BLaER1 (cell line): ENCODE measurements around the gene PCK1.
"Not testable (repeated sequence)": the region's sequence is repeated elsewhere in the genome, so short reads cannot be mapped to it uniquely, and the experiment has no call there.

Experiments
- H3K27ac ChIP-seq: shearing (Covaris generic); formaldehyde crosslinking; 2 replicates; pipeline ENCODE4 v1.8.1; 2022
- H3K27me3 ChIP-seq: shearing (Covaris generic); formaldehyde crosslinking; 2 replicates; pipeline ENCODE4 v1.8.1; 2022
- H3K36me3 ChIP-seq: shearing (Covaris generic); formaldehyde crosslinking; 2 replicates; pipeline ENCODE4 v1.8.1; 2022
- H3K4me1 ChIP-seq: shearing (Covaris generic); formaldehyde crosslinking; 2 replicates; pipeline ENCODE4 v1.8.1; 2022
- H3K4me2 ChIP-seq: shearing (Covaris generic); formaldehyde crosslinking; 2 replicates; pipeline ENCODE4 v1.8.1; 2022
- H3K4me3 ChIP-seq: shearing (Covaris generic); formaldehyde crosslinking; 2 replicates; pipeline ENCODE4 v1.8.1; 2022
- H3K9ac ChIP-seq: shearing (Covaris generic); formaldehyde crosslinking; 2 replicates; pipeline ENCODE4 v1.8.1; 2022
- H3K9me3 ChIP-seq: shearing (Covaris generic); formaldehyde crosslinking; 2 replicates; pipeline ENCODE4 v1.8.1; 2022
- H4K20me1 ChIP-seq: shearing (Covaris generic); formaldehyde crosslinking; 2 replicates; pipeline ENCODE4 v1.8.1; 2022
- Cebpa-rat ChIP-seq: shearing (Covaris generic); IDR thresholded peaks from 2 replicates; pipeline ENCODE4 v1.8.1; 2022

The PCK1 gene

DNA sequence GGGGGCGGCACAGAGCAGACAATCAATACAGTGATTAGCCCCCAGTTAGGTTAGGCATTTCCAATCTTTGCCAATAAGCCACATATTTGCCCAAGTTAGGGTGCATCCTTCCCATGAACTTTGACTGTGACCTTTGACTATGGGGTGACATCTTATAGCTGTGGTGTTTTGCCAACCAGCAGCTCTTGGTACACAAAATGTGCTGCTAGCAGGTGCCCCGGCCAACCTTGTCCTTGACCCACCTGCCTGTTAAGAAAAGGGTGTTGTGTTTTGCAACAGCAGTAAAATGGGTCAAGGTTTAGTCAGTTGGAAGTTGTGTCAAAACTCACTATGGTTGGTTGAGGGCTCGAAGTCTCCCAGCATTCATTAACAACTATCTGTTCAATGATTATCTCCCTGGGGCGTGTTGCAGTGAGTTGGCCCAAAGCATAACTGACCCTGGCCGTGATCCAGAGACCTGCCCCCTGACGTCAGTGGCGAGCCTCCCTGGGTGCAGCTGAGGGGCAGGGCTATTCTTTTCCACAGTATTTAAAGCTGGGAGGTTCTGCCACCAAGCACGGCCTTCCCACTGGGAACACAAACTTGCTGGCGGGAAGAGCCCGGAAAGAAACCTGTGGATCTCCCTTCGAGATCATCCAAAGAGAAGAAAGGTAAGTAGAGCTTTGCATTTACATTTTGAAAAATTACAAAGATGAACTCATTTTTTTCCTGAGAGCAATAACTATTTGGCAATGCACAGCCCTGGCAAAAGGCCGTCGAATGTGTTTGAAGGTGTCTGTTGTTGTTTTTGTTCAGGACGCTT, at the start of gene PCK1:
Gene PCK1 (plus strand): TSS at position 557 of the 802 bp plus-strand sequence. CDS start 302 bp downstream, outside the sequence.
- Histone ChIP-seq H3K4me2 (peak within 1 kb of the TSS; percentile 54), H4K20me1 (no peaks in the 10 kb centered on the region), H3K9ac (no peak within 1 kb of the TSS), H3K4me3 (no peak within 1 kb of the TSS), H3K9me3 (no peaks in the 10 kb centered on the region), H3K27me3 (no peaks in the 10 kb centered on the region), H3K4me1 (peaks cover 36% of the 10 kb centered on the region), H3K36me3 (no peaks in the 10 kb centered on the region), H3K27ac (no peak within 1 kb of the TSS)
- no peak for TF ChIP-seq Cebpa-rat

DNA sequence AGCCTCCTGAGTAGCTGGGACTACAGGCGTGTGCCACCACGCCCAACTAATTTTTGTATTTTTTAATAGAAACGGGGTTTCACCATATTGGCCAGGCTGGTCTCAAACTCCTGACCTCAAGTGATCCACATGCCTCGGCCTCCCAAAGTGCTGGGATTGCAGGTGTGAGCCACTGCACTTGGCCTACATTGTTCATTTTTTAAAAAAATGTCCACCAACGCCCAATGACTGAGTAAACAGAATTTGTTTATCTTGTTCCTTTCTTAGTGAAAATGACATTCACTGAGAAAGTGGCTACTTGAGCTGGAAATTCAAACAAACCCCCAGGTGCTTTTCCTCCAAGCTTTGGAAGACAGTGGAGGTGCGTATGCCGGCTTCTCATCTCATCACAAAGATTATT, 49.2 kb upstream of the PCK1 start:
- not testable (repeated sequence) for H3K27me3 ChIP-seq, H3K36me3 ChIP-seq, H3K27ac ChIP-seq, H3K9me3 ChIP-seq, H4K20me1 ChIP-seq, H3K4me3 ChIP-seq, H3K9ac ChIP-seq, H3K4me2 ChIP-seq
- peaks cover 12% of the 10 kb centered on the region for H3K4me1 ChIP-seq

DNA sequence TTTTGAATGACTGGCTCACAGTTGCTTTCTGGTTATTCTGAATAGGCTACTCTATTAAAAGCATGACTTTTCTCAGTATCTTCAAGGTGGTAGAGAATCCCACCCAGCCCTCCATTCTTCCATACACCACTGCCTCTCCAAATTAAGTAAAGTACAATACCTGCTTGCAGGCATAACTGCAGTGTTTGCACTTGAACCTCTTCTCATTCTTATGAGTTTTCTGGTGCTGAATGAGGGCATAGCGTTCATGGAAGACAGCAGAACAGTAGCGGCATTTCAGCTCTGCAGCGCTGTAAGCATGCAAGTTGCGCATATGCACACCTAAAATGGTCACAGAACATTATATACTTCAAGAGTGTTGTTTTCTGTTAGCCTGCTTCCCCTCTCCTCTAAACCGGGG, 48.5 kb upstream of the PCK1 start:
- no peak for TF ChIP-seq Cebpa-rat
- no peaks in the 10 kb centered on the region for H4K20me1 ChIP-seq

DNA sequence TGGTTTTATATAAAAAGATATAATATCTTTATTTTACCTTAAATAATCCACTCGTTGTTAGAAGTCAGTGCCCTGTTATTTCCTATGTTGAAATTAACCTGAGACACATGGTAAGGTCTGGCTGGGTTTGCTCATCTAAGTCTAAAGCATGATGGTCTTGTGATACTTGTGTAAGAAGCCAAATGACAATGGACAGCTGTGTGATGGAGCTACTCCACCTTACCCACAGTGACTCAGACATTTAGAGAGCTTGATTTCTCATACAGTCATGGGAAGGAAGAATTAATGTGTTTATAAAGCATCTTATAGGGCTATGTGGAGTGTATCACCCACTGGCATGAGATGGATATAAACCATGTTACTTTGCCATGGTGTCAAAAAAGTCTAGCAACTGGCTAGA, 47.7 kb upstream of the PCK1 start:
- TF ChIP-seq Cebpa-rat = no peak
- Histone ChIP-seq H3K27me3 (no peaks in the 10 kb centered on the region), H3K36me3 (no peaks in the 10 kb centered on the region)

More for the DNA sequence above, 48.5 kb upstream of the PCK1 start:
- H3K9ac ChIP-seq = no peak overlapping the region
- no peak overlapping the region for H3K27ac ChIP-seq
- no peaks in the 10 kb centered on the region for H3K36me3 ChIP-seq
- H3K27me3 ChIP-seq = no peaks in the 10 kb centered on the region
- H3K4me3 ChIP-seq = no peak overlapping the region
- H3K9me3 ChIP-seq = no peaks in the 10 kb centered on the region
- H3K4me2 ChIP-seq = no peak overlapping the region
- H3K4me1 ChIP-seq = peaks cover 5% of the 10 kb centered on the region

DNA sequence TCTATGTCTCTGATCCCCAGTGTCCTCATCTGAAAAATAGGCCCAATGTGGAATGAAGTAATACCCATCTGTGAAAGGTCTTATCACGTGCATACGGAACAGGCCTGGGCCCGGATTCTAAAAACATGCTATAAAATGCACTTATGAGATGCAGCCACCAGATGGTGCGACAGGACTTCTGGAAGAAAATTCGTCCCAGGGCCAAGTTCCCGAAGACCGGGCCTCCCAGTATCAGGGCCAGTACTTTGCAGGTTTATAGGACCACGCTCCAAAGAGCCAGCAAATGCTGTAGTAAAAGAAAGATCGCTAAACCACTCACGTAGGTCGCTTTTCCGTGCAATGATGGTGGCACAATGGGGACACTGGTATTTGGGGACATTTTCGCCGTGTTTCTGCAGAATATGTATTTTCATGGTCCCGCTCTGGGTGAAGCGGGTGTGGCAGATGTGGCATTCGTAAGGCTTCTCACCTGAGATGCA, 46.6 kb upstream of the PCK1 start:
- no peaks in the 10 kb centered on the region for H3K27me3 ChIP-seq
- no peaks in the 10 kb centered on the region for H4K20me1 ChIP-seq
- H3K4me2 ChIP-seq = no peak overlapping the region
- no peak overlapping the region for H3K4me3 ChIP-seq
- H3K4me1 ChIP-seq = no peaks in the 10 kb centered on the region
- H3K36me3 ChIP-seq = no peaks in the 10 kb centered on the region
- no peak for TF ChIP-seq Cebpa-rat
- H3K9me3 ChIP-seq = no peaks in the 10 kb centered on the region
- H3K9ac ChIP-seq = no peak overlapping the region
- no peak overlapping the region for H3K27ac ChIP-seq

More for the DNA sequence above, 47.7 kb upstream of the PCK1 start:
- Histone ChIP-seq H3K4me1 (no peaks in the 10 kb centered on the region), H4K20me1 (no peaks in the 10 kb centered on the region), H3K9ac (no peak overlapping the region), H3K9me3 (no peaks in the 10 kb centered on the region), H3K27ac (no peak overlapping the region), H3K4me3 (no peak overlapping the region), H3K4me2 (no peak overlapping the region)

DNA sequence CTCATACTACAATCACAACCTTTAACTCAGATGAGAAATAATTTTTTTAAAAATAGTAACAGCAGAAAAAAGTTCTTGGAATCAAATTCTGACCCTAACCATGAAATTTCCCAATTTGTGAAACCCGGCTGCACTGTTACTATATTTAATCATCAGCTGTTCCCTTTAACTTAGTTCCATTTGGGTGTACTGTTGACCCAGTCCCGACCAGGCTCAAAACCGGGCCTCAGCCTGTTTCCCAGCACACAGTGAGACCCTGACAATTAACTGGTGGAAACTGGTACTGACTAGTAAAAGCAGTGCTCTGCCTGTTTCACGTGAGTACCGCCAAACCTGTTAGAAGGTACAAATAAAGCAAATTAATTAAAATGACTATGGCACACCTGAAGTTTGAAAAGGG, 43.0 kb upstream of the PCK1 start:
- H3K9ac ChIP-seq = no peak overlapping the region
- no peak overlapping the region for H3K27ac ChIP-seq
- H3K4me1 ChIP-seq = no peaks in the 10 kb centered on the region
- no peak overlapping the region for H3K4me3 ChIP-seq
- no peak for TF ChIP-seq Cebpa-rat
- no peaks in the 10 kb centered on the region for H3K27me3 ChIP-seq
- no peaks in the 10 kb centered on the region for H4K20me1 ChIP-seq
- H3K9me3 ChIP-seq = no peaks in the 10 kb centered on the region
- H3K4me2 ChIP-seq = no peak overlapping the region
- H3K36me3 ChIP-seq = no peaks in the 10 kb centered on the region

DNA sequence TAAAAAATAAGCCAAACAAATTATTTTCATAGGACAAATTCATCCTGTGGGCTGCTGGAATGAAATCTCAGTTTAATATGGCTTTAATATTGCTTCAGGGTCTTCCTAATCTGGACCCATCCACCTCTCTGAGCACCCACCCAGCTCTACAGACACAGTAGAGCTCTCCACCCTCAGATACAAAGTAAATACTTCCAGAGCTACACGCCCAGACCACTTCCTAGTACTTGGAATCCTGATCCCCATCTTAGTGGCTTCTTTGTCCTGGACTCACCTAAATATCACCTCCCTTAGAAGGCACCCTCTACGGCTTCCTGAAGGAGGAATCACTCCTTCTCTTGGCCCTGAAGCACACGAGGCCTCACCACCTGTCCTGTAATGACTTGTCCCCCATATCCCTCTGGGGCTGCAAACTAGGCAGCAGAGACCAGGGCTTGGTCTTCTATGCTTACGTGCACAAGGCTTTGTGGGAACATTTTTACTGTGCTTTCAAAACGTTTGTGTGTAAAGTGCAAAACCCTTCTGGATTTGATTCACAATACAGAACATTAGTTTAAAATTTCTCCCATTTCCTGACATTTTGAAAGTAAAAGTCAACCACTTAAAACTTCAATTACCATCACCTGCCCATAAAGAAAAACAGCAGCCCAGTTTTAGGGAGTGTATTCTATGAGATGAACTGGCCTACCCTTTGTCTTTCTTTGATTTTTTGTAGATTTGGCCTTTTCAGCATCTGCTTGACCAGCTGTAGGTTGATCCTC, 38.4 kb upstream of the PCK1 start:
- H3K36me3 ChIP-seq = no peaks in the 10 kb centered on the region
- no peaks in the 10 kb centered on the region for H3K27me3 ChIP-seq
- no peak overlapping the region for H3K9ac ChIP-seq
- no peak overlapping the region for H3K4me2 ChIP-seq
- peaks cover 5% of the 10 kb centered on the region; the same call in 1 of the 2 replicates for H3K4me1 ChIP-seq
- no peaks in the 10 kb centered on the region for H4K20me1 ChIP-seq
- no peak for TF ChIP-seq Cebpa-rat
- no peak overlapping the region for H3K4me3 ChIP-seq
- no peaks in the 10 kb centered on the region for H3K9me3 ChIP-seq
- no peak overlapping the region for H3K27ac ChIP-seq

DNA sequence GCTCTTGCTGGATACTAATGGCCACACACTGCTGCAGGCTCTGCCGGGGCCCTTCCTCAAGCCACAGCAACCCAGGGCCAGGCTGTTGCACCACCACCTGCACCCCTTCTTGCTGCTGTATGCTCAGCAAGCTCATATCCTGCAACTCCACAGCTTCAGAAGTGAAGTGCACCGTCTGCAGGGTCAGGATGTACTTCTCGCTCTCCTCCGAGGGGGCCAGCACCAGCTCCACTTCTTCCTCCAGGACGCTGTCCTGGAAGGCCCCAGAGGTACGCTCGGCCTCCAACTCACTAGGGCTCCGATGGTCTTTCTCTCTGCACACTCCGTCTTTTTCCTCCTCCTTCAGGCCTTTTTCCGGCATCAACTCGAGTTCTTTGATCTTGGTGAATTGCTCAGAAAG, 37.1 kb upstream of the PCK1 start:
- no peak for TF ChIP-seq Cebpa-rat
- Histone ChIP-seq H3K9ac (no peak overlapping the region), H3K9me3 (no peaks in the 10 kb centered on the region), H4K20me1 (no peaks in the 10 kb centered on the region), H3K36me3 (no peaks in the 10 kb centered on the region), H3K27me3 (no peaks in the 10 kb centered on the region), H3K4me2 (no peak overlapping the region), H3K4me1 (peaks cover 5% of the 10 kb centered on the region; the same call in 1 of the 2 replicates), H3K4me3 (no peak overlapping the region), H3K27ac (no peak overlapping the region)

DNA sequence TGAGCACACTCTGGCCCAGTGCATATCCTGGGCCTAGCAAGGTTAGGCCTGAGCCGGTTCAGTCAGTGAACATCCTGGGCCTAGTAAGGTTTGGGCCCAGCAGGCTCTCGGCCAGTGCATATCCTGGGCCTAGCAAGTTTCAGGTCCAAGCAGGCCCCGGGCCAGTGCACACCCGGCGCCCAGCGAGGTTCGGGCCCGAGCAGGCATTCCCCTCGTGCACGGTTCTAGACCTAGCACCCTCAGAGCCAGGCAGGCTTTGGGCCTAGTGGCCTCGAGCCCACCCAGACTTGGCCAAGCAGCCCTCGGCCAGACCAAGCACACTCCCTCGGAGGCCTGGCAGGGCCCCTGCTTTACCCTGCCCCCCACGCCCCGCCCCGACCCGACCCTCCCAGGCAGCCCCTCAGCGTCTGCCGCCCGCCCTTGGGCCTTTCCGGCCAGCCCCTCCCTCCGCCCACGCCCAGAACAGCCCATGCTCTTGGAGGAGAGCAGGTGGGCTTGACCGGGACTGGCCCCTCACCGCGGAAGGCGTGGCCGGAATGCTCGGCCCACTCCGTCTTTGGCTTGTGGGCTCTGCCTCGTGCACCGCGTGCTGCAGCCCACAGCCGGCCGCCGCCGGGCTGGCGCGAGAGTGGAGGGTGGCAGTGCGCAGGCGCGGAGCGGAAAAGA, 36.3 kb upstream of the PCK1 start, which contains the start of gene CTCFL:
Gene CTCFL (minus strand): TSS at position 630 of the 666 bp plus-strand sequence. CDS start 935 bp downstream, outside the sequence.
- no peaks in the 10 kb centered on the region for H3K27me3 ChIP-seq
- H4K20me1 ChIP-seq = no peaks in the 10 kb centered on the region
- no peak within 1 kb of the TSS for H3K4me3 ChIP-seq
- H3K4me2 ChIP-seq = no peak within 1 kb of the TSS
- no peaks in the 10 kb centered on the region for H3K9me3 ChIP-seq
- TF ChIP-seq Cebpa-rat = no peak
- no peak within 1 kb of the TSS for H3K27ac ChIP-seq
- H3K4me1 ChIP-seq = peaks cover 5% of the 10 kb centered on the region; the same call in 1 of the 2 replicates
- no peaks in the 10 kb centered on the region for H3K36me3 ChIP-seq
- no peak within 1 kb of the TSS for H3K9ac ChIP-seq
